Measurements from ENCODE around the gene UMAD1.

UMAD1 gene

GRCh38 chr7:7829667-7830066 lies 189.1 kb downstream of the UMAD1 start:
- no peak for DNase-seq

- DNase-seq: no peak
These were observed 189.7 kb downstream of the UMAD1 start for GRCh38 chr7:7830122-7830878.

- no peak for DNase-seq
These were observed 192.0 kb downstream of the UMAD1 start for GRCh38 chr7:7832518-7832917.

- no peak for DNase-seq
These were observed 194.2 kb downstream of the UMAD1 start for GRCh38 chr7:7834761-7835160.

- DNase-seq: no peak
These were observed 200.5 kb downstream of the UMAD1 start for GRCh38 chr7:7841027-7841426.

- no peak for DNase-seq
These were observed 202.7 kb downstream of the UMAD1 start for GRCh38 chr7:7843240-7843639.

- no peak for DNase-seq
These were observed 203.4 kb downstream of the UMAD1 start for GRCh38 chr7:7843972-7844371.

GRCh38 chr7:7848246-7848645 lies 207.7 kb downstream of the UMAD1 start:
- DNase-seq: no peak

GRCh38 chr7:7848892-7849291 lies 208.3 kb downstream of the UMAD1 start:
- DNase-seq: no peak

- DNase-seq: no peak
These were observed 209.6 kb downstream of the UMAD1 start for GRCh38 chr7:7850150-7850549.

- no peak for DNase-seq
These were observed 210.8 kb downstream of the UMAD1 start for GRCh38 chr7:7851381-7851780.

GRCh38 chr7:7851991-7852390 lies 211.4 kb downstream of the UMAD1 start:
- no peak for DNase-seq

GRCh38 chr7:7857143-7857583 lies 216.6 kb downstream of the UMAD1 start:
- DNase-seq: no peak

- no peak for DNase-seq
These were observed 218.0 kb downstream of the UMAD1 start for GRCh38 chr7:7858559-7858958.

- no peak for DNase-seq
These were observed 218.9 kb downstream of the UMAD1 start for GRCh38 chr7:7859411-7859810.

GRCh38 chr7:7861211-7861633 lies 220.7 kb downstream of the UMAD1 start:
- DNase-seq: no peak

- DNase-seq: no peak
These were observed 221.8 kb downstream of the UMAD1 start for GRCh38 chr7:7862393-7862792.

GRCh38 chr7:7867846-7868571 lies 227.5 kb downstream of the UMAD1 start:
- peak in 3 of 58 donors; percentile 7 to 35 (median 13) for DNase-seq

GRCh38 chr7:7868572-7868899 lies 228.0 kb downstream of the UMAD1 start:
- no peak for DNase-seq

- DNase-seq: no peak
These were observed 228.5 kb downstream of the UMAD1 start for GRCh38 chr7:7869036-7869435.

GRCh38 chr7:7869651-7870050 lies 229.1 kb downstream of the UMAD1 start:
- DNase-seq: no peak

GRCh38 chr7:7870555-7870954 lies 230.0 kb downstream of the UMAD1 start:
- no peak for DNase-seq

GRCh38 chr7:7876419-7876818 lies 235.9 kb downstream of the UMAD1 start:
- no peak for DNase-seq
